Loucy (cell line): Measurements from ENCODE around the gene RSAD1.

ENCODE experiments used
- H2AFZ ChIP-seq: fragments of 200-600 bp; sonication (generic); 2 replicates; pipeline ENCODE4 v1.6.0; 2016; ENCODE audit warnings: antibody characterized with exemption, mild to moderate bottlenecking, low read length, moderate library complexity
- H3F3A ChIP-seq: fragments of 200-600 bp; 2 replicates; pipeline ENCODE4 v1.6.0; 2016; ENCODE audit warnings: antibody characterized with exemption, low read depth, mild to moderate bottlenecking
- H3K27me3 ChIP-seq: fragments of 200-600 bp; sonication (generic); 2 replicates; pipeline ENCODE4 v1.6.1; 2014; ENCODE audit warnings: low read length, mild to moderate bottlenecking; ENCODE audit not compliant: insufficient read depth, poor library complexity, severe bottlenecking
- H3K36me3 ChIP-seq: fragments of 200-600 bp; sonication (generic); 2 replicates; pipeline ENCODE4 v1.6.1; 2016; ENCODE audit warnings: low read length; ENCODE audit not compliant: insufficient read depth
- H3K4me1 ChIP-seq: fragments of 200-600 bp; sonication (generic); 2 replicates; pipeline ENCODE4 v1.5.1; 2014; ENCODE audit warnings: low read length, mild to moderate bottlenecking; ENCODE audit not compliant: insufficient read depth, poor library complexity, severe bottlenecking
- H3K4me2 ChIP-seq: fragments of 200-600 bp; sonication (generic); 2 replicates; pipeline ENCODE4 v1.6.0; 2014; ENCODE audit warnings: antibody characterized with exemption, low read length, low read depth, mild to moderate bottlenecking; ENCODE audit not compliant: poor library complexity, severe bottlenecking
- H3K4me3 ChIP-seq: fragments of 200-600 bp; sonication (generic); 2 replicates; pipeline ENCODE4 v1.5.1; 2014; ENCODE audit warnings: low read length, mild to moderate bottlenecking, mixed read lengths; ENCODE audit not compliant: poor library complexity, severe bottlenecking
- H3K79me2 ChIP-seq: fragments of 200-600 bp; sonication (generic); 2 replicates; pipeline ENCODE4 v1.6.1; 2014; ENCODE audit warnings: low read length; ENCODE audit not compliant: insufficient read depth
- H3K9ac ChIP-seq: fragments of 200-600 bp; sonication (generic); 2 replicates; pipeline ENCODE4 v1.6.0; 2014; ENCODE audit warnings: mild to moderate bottlenecking, low read depth, low read length, moderate library complexity; ENCODE audit not compliant: poor library complexity, severe bottlenecking
- H3K9me2 ChIP-seq: fragments of 200-600 bp; sonication (generic); replicated peaks from 2 replicates; pipeline ENCODE4 v1.6.1; 2016; ENCODE audit warnings: low read depth, low read length, mixed read lengths
- H3K9me3 ChIP-seq: fragments of 200-600 bp; sonication (generic); 2 replicates; pipeline ENCODE4 v1.6.1; 2014; ENCODE audit warnings: mild to moderate bottlenecking, antibody characterized with exemption, low read length, low read depth; ENCODE audit not compliant: insufficient read depth
- H4K20me1 ChIP-seq: fragments of 200-600 bp; sonication (generic); 2 replicates; pipeline ENCODE4 v1.6.0; 2014; ENCODE audit warnings: antibody characterized with exemption, low read length, mild to moderate bottlenecking; ENCODE audit not compliant: insufficient read depth, poor library complexity, severe bottlenecking
- EZH2phosphoT487 ChIP-seq: fragments of 200-600 bp; IDR thresholded peaks from 2 replicates; pipeline ENCODE4 v1.6.1; 2018; ENCODE audit warnings: antibody characterized with exemption, mild to moderate bottlenecking, moderate library complexity, borderline replicate concordance
- TF ChIP-seq, protein P1 (sequence below): fragments of 200-600 bp; sonication (generic); conservative IDR thresholded peaks from 2 replicates; pipeline ENCODE4 v1.5.1; 2014; ENCODE audit warnings: mild to moderate bottlenecking, antibody characterized with exemption, low read length

RSAD1 gene

GRCh38 chr17:50495217-50495823 is 16.7 kb downstream of the RSAD1 start:
- Histone ChIP-seq H3K4me1 (no peaks in the 10 kb centered on the region), H2AFZ (no peak overlapping the region), H3K9me3 (no peaks in the 10 kb centered on the region), H3K9ac (no peak overlapping the region), H3K4me2 (no peak overlapping the region), H4K20me1 (no peaks in the 10 kb centered on the region), H3F3A (no peaks in the 10 kb centered on the region), H3K36me3 (no peaks in the 10 kb centered on the region), H3K79me2 (no peaks in the 10 kb centered on the region), H3K9me2 (no peaks in the 10 kb centered on the region), H3K27me3 (no peaks in the 10 kb centered on the region), H3K4me3 (no peak overlapping the region)
- TF ChIP-seq, protein P1, sequence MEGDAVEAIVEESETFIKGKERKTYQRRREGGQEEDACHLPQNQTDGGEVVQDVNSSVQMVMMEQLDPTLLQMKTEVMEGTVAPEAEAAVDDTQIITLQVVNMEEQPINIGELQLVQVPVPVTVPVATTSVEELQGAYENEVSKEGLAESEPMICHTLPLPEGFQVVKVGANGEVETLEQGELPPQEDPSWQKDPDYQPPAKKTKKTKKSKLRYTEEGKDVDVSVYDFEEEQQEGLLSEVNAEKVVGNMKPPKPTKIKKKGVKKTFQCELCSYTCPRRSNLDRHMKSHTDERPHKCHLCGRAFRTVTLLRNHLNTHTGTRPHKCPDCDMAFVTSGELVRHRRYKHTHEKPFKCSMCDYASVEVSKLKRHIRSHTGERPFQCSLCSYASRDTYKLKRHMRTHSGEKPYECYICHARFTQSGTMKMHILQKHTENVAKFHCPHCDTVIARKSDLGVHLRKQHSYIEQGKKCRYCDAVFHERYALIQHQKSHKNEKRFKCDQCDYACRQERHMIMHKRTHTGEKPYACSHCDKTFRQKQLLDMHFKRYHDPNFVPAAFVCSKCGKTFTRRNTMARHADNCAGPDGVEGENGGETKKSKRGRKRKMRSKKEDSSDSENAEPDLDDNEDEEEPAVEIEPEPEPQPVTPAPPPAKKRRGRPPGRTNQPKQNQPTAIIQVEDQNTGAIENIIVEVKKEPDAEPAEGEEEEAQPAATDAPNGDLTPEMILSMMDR, result no peak
- TF ChIP-seq EZH2phosphoT487, result no peak

- H4K20me1 ChIP-seq, result no peaks in the 10 kb centered on the region
- H3K9me3 ChIP-seq, result no peaks in the 10 kb centered on the region
- H3K4me1 ChIP-seq, result no peaks in the 10 kb centered on the region
- H3K9me2 ChIP-seq, result no peaks in the 10 kb centered on the region
- no peak overlapping the region for H2AFZ ChIP-seq
- no peaks in the 10 kb centered on the region for H3K79me2 ChIP-seq
- no peak overlapping the region for H3K9ac ChIP-seq
- H3F3A ChIP-seq, result no peaks in the 10 kb centered on the region
- H3K4me2 ChIP-seq, result no peak overlapping the region
- TF ChIP-seq, protein P1, result no peak
- no peak for TF ChIP-seq EZH2phosphoT487
- no peaks in the 10 kb centered on the region for H3K27me3 ChIP-seq
- H3K36me3 ChIP-seq, result no peaks in the 10 kb centered on the region
- H3K4me3 ChIP-seq, result no peak overlapping the region
Measured at GRCh38 chr17:50495918-50496317, 17.3 kb downstream of the RSAD1 start.

DNA sequence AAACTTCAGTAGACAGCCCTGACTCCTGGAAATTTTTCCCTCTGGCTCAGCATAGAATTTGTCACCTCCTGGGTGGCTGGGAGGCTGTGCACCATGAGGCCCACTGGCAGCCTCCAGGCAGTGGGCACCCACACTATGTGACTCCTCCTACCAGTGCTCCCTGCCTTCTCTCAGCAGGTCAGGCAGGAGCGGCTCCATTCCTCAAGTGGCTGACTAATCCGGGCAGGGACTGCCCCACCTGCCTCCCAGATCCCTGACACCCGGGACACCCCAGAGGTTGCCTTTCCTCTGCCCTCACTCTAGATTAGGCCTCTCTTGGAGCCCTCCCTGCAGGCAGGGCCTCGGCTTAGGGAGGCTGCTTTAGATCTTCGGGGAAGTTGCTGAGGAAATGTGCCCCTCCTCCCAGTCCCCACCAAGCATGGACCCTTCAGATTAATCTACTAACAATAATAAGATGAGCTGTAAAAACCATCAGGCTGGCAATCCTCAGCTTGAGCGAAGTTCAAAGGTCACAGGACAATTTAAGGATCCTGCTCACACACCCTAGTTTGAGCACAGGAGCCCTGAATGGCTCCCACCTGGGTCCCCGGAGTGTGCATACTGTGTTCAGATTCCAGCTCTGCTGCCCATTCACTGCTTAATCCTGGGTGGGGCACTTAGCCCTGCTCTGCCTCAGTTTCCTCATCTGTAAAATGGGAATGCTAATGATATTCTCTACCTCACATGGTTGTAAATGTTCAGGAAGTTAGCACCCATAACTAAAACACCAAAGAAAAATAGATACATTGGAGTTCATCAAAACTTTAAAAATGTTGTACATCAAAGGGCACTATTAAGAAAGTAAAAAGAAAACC is 19.6 kb downstream of the RSAD1 start:
- H3K36me3 ChIP-seq, result no peaks in the 10 kb centered on the region
- no peaks in the 10 kb centered on the region for H3K9me3 ChIP-seq
- H3K4me2 ChIP-seq, result no peak overlapping the region
- no peaks in the 10 kb centered on the region for H4K20me1 ChIP-seq
- TF ChIP-seq EZH2phosphoT487, result no peak
- TF ChIP-seq, protein P1, result no peak
- no peaks in the 10 kb centered on the region for H3F3A ChIP-seq
- no peaks in the 10 kb centered on the region for H3K27me3 ChIP-seq
- H2AFZ ChIP-seq, result no peak overlapping the region
- H3K9me2 ChIP-seq, result no peaks in the 10 kb centered on the region
- no peak overlapping the region for H3K9ac ChIP-seq
- H3K4me3 ChIP-seq, result no peak overlapping the region
- no peaks in the 10 kb centered on the region for H3K79me2 ChIP-seq
- no peaks in the 10 kb centered on the region for H3K4me1 ChIP-seq
